ENCODE measurements around the gene KNG1. TPM values are rescaled to one million over a fixed set of nuclear protein-coding genes. Genes with fewer than 3 reads are reported as not detected.

The KNG1 gene
- total RNA-seq, 1 experiment from 2014 or later: 0.25 TPM

- Histone ChIP-seq H3K79me2 (ENCODE audit: insufficient read depth, low read length) (no peaks in the 10 kb centered on the region), H2AFZ (ENCODE audit: low read depth, low read length, poor library complexity, severe bottlenecking) (no peak overlapping the region), H3K4me2 (ENCODE audit: low read length) (no peak overlapping the region), H3K9ac (ENCODE audit: low read length) (no peak overlapping the region), H3K27me3 (ENCODE audit: insufficient read depth, low read length) (no peaks in the 10 kb centered on the region), H3K27ac (ENCODE audit: low read depth, low read length) (no peak overlapping the region), H4K20me1 (ENCODE audit: insufficient read depth) (no peaks in the 10 kb centered on the region), H3K36me3 (ENCODE audit: control insufficient read depth in 1 of 2, insufficient read depth in 2 of 2, low read length in 2 of 2) (no peaks in the 10 kb centered on the region), H3K9me3 (ENCODE audit: control insufficient read depth in 1 of 2, insufficient read depth in 1 of 2, low read depth in 1 of 2, low read length in 2 of 2) (no peaks in the 10 kb centered on the region), H3K9me2 (ENCODE audit: insufficient read depth) (no peaks in the 10 kb centered on the region), H3K4me1 (ENCODE audit: control insufficient read depth in 1 of 2, insufficient read depth in 2 of 2, low read length in 2 of 2) (peaks cover 0 to 30% of the 10 kb centered on the region in 2 experiments; a peak in 2 of 4 replicates), H3K4me3 (replicated peaks in 1 of 2; ENCODE audit: low read depth in 1 of 2, low read length in 2 of 2) (no peak overlapping the region)
- ChIA-PET POLR2A (no interaction called here), CTCF (no interaction called here), RAD21 (ENCODE audit: low non-redundant PET in 1 of 2, low total read pairs in 2 of 2, uncharacterized antibody in 2 of 2, unreplicated experiment in 2 of 2) (no interaction called here)
- ATAC-seq (no peak), DNase-seq (ENCODE audit: low read depth, low spot score) (no peak)
- intact Hi-C loops (cut with micrococcal nuclease): loop anchor here (5.0 kb wide), 1 partner anchor 183 kb away; the partner anchor contains the start of gene DNAJB11
- TF ChIP-seq ZFX (IDR thresholded peaks at IDR 0.05): no peak
- TF ChIP-seq REST (IDR thresholded peaks at IDR 0.05; ENCODE audit: low read depth): no peak
- no peak for TF ChIP-seq EGR1 (IDR thresholded peaks at IDR 0.05; ENCODE audit: low read depth)
- BruUV-seq (replicated peaks): no TSS peak
Measured at GRCh38 chr3:186754871-186755270, 37.7 kb downstream of the KNG1 start.

GRCh38 chr3:186757214-186757613 lies 40.1 kb downstream of the KNG1 start:
- no peaks in the 10 kb centered on the region for H3K79me2 ChIP-seq (ENCODE audit: insufficient read depth, low read length)
- TF ChIP-seq CBX3 (IDR thresholded peaks at IDR 0.05; ENCODE audit: low read depth) (no peak), ELF1 (IDR thresholded peaks at IDR 0.05; ENCODE audit: borderline replicate concordance, low read depth) (no peak), ZBTB33 (IDR thresholded peaks at IDR 0.05; ENCODE audit: extremely low read depth, insufficient replicate concordance, low read length) (no peak), EGR1 (IDR thresholded peaks at IDR 0.05; ENCODE audit: low read depth) (no peak)
- ATAC-seq: no peak
- no peak overlapping the region for H3K4me2 ChIP-seq (ENCODE audit: low read length)
- no peaks in the 10 kb centered on the region for H3K9me2 ChIP-seq (ENCODE audit: insufficient read depth)
- H3K27me3 ChIP-seq (ENCODE audit: insufficient read depth, low read length): no peaks in the 10 kb centered on the region
- RAD21 ChIA-PET (ENCODE audit: low non-redundant PET in 1 of 2, low total read pairs in 2 of 2, uncharacterized antibody in 2 of 2, unreplicated experiment in 2 of 2): no interaction called here
- POLR2A ChIA-PET: no interaction called here
- H3K9me3 ChIP-seq (ENCODE audit: control insufficient read depth in 1 of 2, insufficient read depth in 1 of 2, low read depth in 1 of 2, low read length in 2 of 2): no peaks in the 10 kb centered on the region
- H3K4me3 ChIP-seq (replicated peaks in 1 of 2; ENCODE audit: low read depth in 1 of 2, low read length in 2 of 2): no peak overlapping the region
- CTCF ChIA-PET: no interaction called here
- DNase-seq (ENCODE audit: low read depth, low spot score): no peak
- H3K27ac ChIP-seq (ENCODE audit: low read depth, low read length): no peak overlapping the region
- BruUV-seq (replicated peaks): no TSS peak
- H2AFZ ChIP-seq (ENCODE audit: low read depth, low read length, poor library complexity, severe bottlenecking): no peak overlapping the region
- intact Hi-C loops (cut with micrococcal nuclease): no loop called here
- H3K9ac ChIP-seq (ENCODE audit: low read length): no peak overlapping the region
- peaks cover 0 to 44% of the 10 kb centered on the region in 2 experiments; a peak in 2 of 4 replicates for H3K4me1 ChIP-seq (ENCODE audit: control insufficient read depth in 1 of 2, insufficient read depth in 2 of 2, low read length in 2 of 2)
- no peaks in the 10 kb centered on the region for H4K20me1 ChIP-seq (ENCODE audit: insufficient read depth)
- no peaks in the 10 kb centered on the region for H3K36me3 ChIP-seq (ENCODE audit: control insufficient read depth in 1 of 2, insufficient read depth in 2 of 2, low read length in 2 of 2)

All from HCT116 (cell line).